Measurements from ENCODE around the gene ZNF644.
"Not testable (repeated sequence)": the region's sequence is repeated elsewhere in the genome, so short reads cannot be mapped to it uniquely, and the experiment has no call there.

Gene ZNF644

DNA sequence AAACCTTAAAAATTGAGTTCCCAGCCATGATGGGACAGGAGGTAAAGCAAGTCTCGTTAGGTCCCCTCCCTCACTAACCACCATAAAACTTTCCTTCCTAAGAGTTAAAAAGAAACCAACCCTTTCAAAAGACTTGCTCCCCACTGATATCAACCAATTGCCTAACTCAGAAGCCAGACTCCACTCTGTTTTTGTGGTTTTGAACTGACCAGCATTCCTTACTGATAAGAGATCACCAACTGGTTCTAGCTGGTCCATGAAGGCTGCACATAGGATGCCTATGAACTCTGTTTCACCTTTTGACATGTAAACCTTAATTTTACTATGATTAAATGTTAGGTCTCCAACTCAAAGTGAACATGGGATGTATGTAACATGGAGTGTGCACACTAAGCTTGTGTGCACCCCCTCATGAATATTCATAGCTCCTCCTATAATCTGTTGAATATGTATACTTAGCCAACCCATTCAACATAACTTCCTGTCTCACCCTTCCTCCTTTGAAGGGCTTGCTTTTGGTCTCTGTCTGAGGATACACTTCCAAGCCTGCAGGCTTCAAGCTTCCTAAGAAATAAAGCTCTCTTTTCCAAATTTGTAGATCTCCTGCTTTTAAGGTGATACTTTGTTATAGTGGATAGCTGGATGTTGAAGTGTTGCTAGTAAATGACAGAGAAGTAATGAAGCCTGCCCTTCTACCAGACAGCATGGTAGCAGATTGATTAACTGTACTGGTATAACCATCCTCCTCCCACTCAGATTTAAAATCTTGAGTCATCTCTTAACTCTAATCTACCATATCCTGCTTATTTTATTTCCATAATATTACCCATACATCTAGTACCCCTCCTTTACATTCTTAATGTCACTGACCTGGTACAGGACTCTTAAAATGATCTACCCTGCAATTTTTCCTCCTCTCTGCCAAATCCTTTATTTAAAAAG lies 95.6 kb downstream of the ZNF644 start:
- no peak for DNase-seq (ENCODE audit: low read depth)

DNA sequence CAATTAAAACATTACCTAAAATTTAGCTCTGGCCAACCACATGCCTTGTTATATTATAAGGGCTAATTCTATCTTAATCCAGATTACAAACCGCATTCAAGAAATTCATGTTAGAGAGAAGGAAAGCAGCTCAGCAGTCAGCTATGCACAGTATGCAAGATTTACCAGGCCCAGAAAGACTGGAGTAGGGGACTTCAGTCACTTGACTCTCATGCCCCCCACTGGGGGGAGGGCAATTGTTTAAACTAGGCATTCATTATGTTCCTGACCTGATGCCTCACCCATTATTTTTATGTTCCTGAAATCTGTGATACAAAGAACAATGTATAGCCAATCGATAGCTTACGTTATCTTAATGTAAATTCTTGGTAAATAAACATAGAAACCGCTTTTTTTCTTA lies 96.9 kb downstream of the ZNF644 start:
- no peak for DNase-seq (ENCODE audit: low read depth)

GRCh38 chr1:90922996-90923395 lies 98.8 kb downstream of the ZNF644 start:
- no peak for DNase-seq (ENCODE audit: low read depth)

GRCh38 chr1:90922202-90922601 lies 99.6 kb downstream of the ZNF644 start:
- DNase-seq (ENCODE audit: low read depth): no peak

GRCh38 chr1:90919900-90920299 lies 101.9 kb downstream of the ZNF644 start:
- no peak for DNase-seq (ENCODE audit: low read depth)

GRCh38 chr1:90919190-90919719 lies 102.6 kb downstream of the ZNF644 start:
- DNase-seq (ENCODE audit: low read depth): no peak

- DNase-seq (ENCODE audit: low read depth): no peak
These were observed 110.5 kb downstream of the ZNF644 start for GRCh38 chr1:90911353-90911752.

DNA sequence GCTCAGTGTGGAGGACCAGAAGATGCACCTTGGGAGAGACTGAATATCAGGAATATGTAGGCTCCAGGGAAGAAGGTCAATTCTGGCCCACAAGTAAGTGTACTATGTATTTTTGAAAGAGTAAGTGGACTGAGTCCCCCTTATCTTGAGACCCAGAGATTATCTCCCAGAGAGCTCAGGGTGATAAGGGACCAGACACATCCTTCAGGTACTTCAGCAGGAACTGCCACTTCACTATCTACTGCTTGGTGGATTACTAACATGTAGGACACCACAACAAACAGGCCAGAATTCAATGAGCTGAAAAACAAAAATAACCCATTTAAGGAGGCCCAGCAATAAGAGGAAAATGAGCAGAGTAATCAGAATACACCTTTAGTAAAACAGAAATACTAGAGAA lies 119.2 kb downstream of the ZNF644 start:
- no peak for DNase-seq (ENCODE audit: low read depth)

DNA sequence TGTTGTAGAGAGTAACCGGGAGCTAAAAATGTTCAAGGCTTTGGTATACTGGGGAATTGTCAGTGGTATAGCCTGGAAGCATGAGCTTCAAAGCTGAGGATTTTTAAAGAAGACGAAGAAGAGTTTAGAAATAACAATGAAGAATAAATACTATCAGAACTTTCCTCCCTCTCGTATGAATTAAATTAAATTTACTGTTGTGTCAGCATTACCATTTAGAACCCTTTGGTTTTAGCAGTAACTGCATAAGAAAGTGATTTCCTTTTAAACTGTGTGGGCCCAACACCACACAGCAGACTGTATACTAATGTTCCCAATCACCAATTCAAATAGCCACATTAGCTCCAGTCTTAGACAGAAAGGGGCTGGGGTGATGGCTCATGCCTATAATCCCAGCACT lies 122.6 kb downstream of the ZNF644 start:
- no peak for DNase-seq (ENCODE audit: low read depth)

DNA sequence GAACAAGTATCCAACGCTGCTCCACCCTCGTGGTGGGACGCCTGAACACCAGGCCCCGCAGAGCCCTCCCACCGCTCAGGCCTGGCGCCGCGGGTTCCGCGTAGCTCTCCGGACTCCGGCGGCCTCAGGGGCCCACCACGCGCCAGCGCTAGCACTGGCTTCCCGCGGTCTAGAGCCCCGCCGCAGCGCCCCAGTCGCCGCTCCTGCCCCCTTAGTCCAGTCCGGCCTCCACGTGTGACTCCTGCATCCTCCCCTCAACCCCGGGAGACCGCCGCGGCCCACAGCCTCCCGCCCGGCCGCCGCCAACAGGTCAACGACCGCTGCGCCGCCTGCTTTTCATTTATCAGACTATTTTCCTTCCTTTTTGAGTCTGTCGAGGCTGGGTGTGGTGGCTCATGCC lies 128.2 kb downstream of the ZNF644 start:
- not testable (repeated sequence) for DNase-seq (ENCODE audit: low read depth)

- not testable (repeated sequence) for DNase-seq (ENCODE audit: low read depth)
These were observed 129.0 kb downstream of the ZNF644 start for GRCh38 chr1:90892884-90893283.

DNA sequence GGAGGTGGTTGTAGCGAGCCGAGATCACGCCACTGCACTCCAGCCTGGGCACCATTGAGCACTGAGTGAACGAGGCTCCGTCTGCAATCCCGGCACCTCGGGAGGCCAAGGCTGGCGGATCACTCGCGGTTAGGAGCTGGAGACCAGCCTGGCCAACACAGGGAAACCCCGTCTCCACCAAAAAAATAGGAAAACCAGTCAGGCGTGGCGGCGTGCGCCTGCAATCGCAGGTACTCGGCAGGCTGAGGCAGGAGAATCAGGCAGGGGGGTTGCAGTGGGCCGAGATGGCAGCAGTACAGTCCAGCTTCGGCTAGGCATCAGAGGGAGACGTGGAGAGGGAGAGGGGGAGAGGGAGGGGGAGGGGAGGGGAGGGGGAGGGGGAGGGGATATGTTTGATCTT lies 129.6 kb downstream of the ZNF644 start:
- DNase-seq (ENCODE audit: low read depth): not testable (repeated sequence)

DNA sequence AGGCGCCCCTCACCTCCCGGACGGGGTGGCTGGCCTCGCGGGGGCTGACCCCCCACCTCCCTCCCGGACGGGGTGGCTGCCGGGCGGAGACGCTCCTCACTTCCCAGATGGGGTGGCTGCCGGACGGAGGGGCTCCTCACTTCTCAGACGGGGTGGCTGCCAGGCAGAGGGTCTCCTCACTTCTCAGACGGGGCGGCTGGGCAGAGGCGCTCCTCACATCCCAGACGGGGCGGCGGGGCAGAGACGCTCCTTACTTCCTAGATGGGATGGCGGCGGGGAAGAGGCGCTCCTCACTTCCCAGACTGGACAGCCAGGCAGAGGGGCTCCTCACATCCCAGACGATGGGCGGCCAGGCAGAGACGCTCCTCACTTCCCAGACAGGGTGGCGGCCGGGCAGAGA lies 130.1 kb downstream of the ZNF644 start:
- not testable (repeated sequence) for DNase-seq (ENCODE audit: low read depth)

DNA sequence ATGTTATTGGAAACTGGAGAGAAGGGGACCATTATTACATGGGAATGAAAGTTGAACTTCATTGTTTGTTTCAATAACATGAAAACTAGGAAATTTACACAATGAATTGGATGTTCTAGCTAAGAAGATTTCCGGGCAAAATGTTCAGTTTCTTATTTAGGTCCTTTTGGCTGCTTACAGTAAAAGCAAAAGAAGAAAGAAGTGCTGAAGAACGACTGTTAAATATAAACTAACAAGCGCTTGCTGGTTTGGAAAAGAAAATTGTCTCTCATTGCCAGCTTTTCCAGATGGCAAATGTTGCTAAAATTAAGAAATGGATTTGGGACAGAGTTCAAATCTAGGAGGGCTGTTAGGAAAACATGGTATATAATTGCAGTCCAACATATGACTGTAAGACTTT lies 139.6 kb downstream of the ZNF644 start:
- no peak for DNase-seq (ENCODE audit: low read depth)

GRCh38 chr1:90881034-90881433 lies 140.8 kb downstream of the ZNF644 start:
- no peak for DNase-seq (ENCODE audit: low read depth)

DNA sequence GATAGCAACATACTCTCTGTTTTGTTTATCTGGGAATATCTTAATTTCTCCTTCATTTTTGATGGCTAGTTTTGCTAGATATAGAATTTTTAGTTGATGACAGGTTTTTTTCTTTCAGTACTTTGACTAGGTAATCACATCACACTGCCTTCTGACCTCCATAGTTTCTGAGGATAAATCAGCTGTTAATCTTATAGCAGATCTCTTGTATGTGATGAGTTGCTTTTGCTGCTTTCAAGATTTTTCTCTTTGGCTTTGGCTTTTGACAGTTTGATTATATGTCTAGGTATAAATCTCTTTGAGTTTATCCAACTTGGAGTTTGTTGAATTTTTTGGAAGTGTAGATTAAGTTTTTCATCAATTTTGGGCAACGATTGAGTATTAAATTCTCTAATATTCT lies 142.6 kb downstream of the ZNF644 start:
- DNase-seq (ENCODE audit: low read depth): no peak

DNA sequence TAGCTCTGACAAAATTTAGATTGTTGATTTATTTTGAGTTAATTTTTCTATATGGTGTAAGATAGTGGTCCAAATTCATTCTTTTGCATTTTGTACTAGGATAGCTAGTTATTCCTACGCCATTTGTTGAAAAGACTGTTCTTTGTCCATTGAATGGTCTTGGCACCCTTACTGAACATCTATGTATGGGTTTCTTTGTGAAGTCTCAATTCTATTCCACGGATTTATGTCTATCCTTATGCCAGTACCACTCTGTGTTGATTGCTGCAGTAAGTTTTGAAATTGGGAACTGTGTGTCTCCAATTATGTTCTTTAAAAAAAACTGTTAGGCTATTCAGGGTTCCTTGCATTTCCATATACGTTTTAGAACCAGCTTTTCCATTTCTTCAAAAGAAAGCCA lies 145.7 kb downstream of the ZNF644 start:
- DNase-seq (ENCODE audit: low read depth): no peak

Measured in stimulated activated CD8-positive, alpha-beta memory T cell treated with anti-CD3 and anti-CD28 coated beads, Interleukin-12 subunit alpha, Interleukin-12 subunit beta, amount 100 ng/mL, for 4 hours (primary cell).